Suprapubic skin (tissue), 4 donors: ENCODE results near the gene BOK.

Experiments used
- POLR2A ChIP-seq, 2 donors: fragments of 450-650 bp; IDR thresholded peaks; one replicate each; pipeline ENCODE4 v1.6.1; 2017; ENCODE audit warnings: antibody characterized with exemption in 2 of 2, mild to moderate bottlenecking in 2 of 2, moderate library complexity in 2 of 2
- POLR2AphosphoS5 ChIP-seq, 3 donors: sonication (generic); formaldehyde crosslinking; IDR thresholded peaks; one replicate each; pipeline ENCODE4 v1.6.1; 2017; ENCODE audit warnings: antibody characterized with exemption in 3 of 3

DNA sequence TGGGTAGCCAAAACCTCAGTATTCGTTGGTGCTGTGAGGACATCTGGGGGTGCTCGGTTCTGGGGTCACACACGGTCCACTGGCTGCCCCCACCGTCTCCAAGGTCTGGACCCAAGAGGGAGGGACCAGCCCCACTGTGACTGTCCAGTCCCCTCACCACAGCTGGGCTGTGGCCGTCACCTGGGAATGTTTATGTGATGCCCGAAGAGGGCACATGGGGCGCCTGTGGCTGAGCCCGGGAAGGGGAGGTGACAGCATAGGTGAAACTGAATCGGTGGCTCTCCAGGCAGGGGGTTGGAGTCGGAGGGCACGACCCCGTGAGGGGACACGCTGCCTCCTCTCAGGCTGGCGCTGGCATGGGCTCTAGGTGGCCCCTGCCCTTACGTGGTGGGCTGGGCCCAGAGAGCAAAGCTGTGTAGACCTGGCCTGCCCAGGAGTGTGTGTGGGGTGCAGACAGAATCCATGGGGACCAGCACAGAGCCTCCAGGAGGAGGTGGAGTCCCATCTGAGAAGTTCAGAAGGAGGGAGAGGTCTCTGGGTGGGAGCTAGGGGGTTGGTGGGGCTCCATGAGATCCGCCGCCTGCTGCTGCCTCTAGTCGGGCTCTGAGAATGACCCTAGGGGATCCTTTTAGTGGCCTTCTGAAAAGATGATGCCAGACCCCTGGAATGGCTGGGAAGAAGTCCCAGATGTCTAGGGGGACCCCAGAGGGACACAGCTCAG, 1.8 kb downstream of the BOK start:
- TF ChIP-seq POLR2A (IDR thresholded peaks at IDR 0.05) (no peak), POLR2AphosphoS5 (IDR thresholded peaks at IDR 0.05) (no peak)
